ENCODE results near the gene SYCP2. TPM values are rescaled to one million over a fixed set of nuclear protein-coding genes. Genes with fewer than 3 reads are reported as not detected.

Gene SYCP2
- total and polyA plus RNA-seq, 4 donors: 1.0 to 6.7 (median 2.5) TPM

GRCh38 chr20:59829054-59829785, 104.2 kb downstream of the SYCP2 start:
- TF ChIP-seq CTCF (IDR thresholded peaks at IDR 0.05; ENCODE audit: control extremely low read depth, extremely low read depth): no peak
- WGBS, 2 donors: 80 to 87% methylated on average over 19 of the region's 19 CpGs

GRCh38 chr20:59828125-59829053, 105.0 kb downstream of the SYCP2 start:
- Histone ChIP-seq H3K9me3 (ENCODE audit: control insufficient read depth in 4 of 4, insufficient read depth in 3 of 4, low read length in 3 of 4) (no peaks in the 10 kb centered on the region), H3K27me3 (ENCODE audit: control insufficient read depth in 3 of 3, insufficient read depth in 3 of 3, low read length in 2 of 3) (peaks cover 0 to 12% (median 0%) of the 10 kb centered on the region in 3 donors), H3K36me3 (ENCODE audit: control insufficient read depth in 4 of 4, insufficient read depth in 4 of 4, low read length in 4 of 4) (no peaks in the 10 kb centered on the region), H3K27ac (ENCODE audit: low read depth in 1 of 2, low read length in 1 of 2) (peak overlapping the region in 1 of 2 donors; percentile 17), H3K4me1 (ENCODE audit: control insufficient read depth in 5 of 5, insufficient read depth in 5 of 5, low read length in 5 of 5) (peaks cover 0 to 6% (median 0%) of the 10 kb centered on the region in 5 donors), H3K4me3 (no peak overlapping the region), H3K9ac (ENCODE audit: insufficient read depth in 1 of 2, low read length in 2 of 2) (no peak overlapping the region)
- DNase-seq (peak in 1 of 3 donors; percentile 8), ATAC-seq (ENCODE audit: insufficient read depth, low FRiP score) (no peak)
- WGBS, 2 donors: 83 to 89% methylated on average over 15 of the region's 15 CpGs
- TF ChIP-seq CTCF (IDR thresholded peaks at IDR 0.05; ENCODE audit: control extremely low read depth, extremely low read depth): no peak

More at GRCh38 chr20:59829054-59829785, 104.2 kb downstream of the SYCP2 start:
- Histone ChIP-seq H3K27ac (ENCODE audit: low read depth in 1 of 2, low read length in 1 of 2) (no peak overlapping the region), H3K4me3 (no peak overlapping the region), H3K27me3 (ENCODE audit: control insufficient read depth in 3 of 3, insufficient read depth in 3 of 3, low read length in 2 of 3) (peaks cover 0 to 12% (median 0%) of the 10 kb centered on the region in 3 donors), H3K9ac (ENCODE audit: insufficient read depth in 1 of 2, low read length in 2 of 2) (no peak overlapping the region), H3K9me3 (ENCODE audit: control insufficient read depth in 4 of 4, insufficient read depth in 3 of 4, low read length in 3 of 4) (no peaks in the 10 kb centered on the region), H3K36me3 (ENCODE audit: control insufficient read depth in 4 of 4, insufficient read depth in 4 of 4, low read length in 4 of 4) (no peaks in the 10 kb centered on the region), H3K4me1 (ENCODE audit: control insufficient read depth in 5 of 5, insufficient read depth in 5 of 5, low read length in 5 of 5) (peaks cover 0 to 6% (median 0%) of the 10 kb centered on the region in 5 donors)
- peak in 1 of 3 donors; percentile 9 for DNase-seq
- no peak for ATAC-seq (ENCODE audit: insufficient read depth, low FRiP score)

DNA sequence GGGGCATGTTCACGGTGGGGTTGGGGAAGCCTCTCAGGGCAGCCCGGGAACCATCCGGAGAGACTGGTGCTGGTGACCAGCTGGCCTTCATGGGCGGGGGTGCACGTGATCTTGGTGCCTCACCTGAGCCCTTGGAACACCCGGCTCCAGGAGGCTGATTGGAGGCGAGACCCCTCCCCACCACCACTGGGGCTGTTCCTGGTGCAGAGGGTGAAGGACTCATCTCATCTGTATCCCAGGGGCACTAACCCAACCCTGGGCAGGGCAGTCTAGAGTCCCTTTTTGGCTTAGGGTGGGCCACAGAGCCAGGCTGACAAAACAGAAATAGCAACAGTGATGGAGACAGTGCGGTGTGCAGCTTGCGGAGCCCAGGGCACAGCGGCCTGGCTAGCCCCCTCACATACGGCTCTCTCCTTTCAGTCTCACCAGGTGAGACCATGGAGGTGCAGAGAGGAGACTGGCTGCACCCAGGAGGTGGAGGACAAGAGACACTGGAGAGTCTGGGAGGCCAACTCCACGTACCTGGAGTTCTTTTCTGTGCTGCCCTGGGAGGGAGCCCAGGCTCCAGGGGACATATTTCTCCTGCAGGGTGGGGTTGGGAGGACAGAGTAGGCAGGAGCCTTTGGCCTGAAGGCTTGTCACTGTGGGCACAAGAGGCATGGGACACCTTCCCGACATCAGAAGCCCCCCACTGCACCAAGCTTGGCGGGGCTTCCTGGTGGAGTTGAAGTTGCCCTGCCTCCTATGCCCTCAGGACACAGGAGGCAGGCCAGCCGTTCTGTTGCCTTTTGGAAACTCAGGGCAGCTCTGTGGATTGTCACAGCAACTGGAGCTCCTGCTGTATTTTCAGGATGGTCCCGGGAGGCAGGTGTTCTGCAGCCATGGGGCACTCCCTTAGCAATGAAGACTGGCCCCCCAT, 106.0 kb downstream of the SYCP2 start:
- Histone ChIP-seq H3K36me3 (ENCODE audit: control insufficient read depth in 4 of 4, insufficient read depth in 4 of 4, low read length in 4 of 4) (no peaks in the 10 kb centered on the region), H3K27ac (ENCODE audit: low read depth in 1 of 2, low read length in 1 of 2) (peak overlapping the region in 1 of 2 donors; percentile 17), H3K4me1 (ENCODE audit: control insufficient read depth in 5 of 5, insufficient read depth in 5 of 5, low read length in 5 of 5) (peaks cover 0 to 6% (median 2%) of the 10 kb centered on the region in 5 donors), H3K4me3 (no peak overlapping the region), H3K9me3 (ENCODE audit: control insufficient read depth in 4 of 4, insufficient read depth in 3 of 4, low read length in 3 of 4) (no peaks in the 10 kb centered on the region), H3K27me3 (ENCODE audit: control insufficient read depth in 3 of 3, insufficient read depth in 3 of 3, low read length in 2 of 3) (peaks cover 0 to 12% (median 0%) of the 10 kb centered on the region in 3 donors), H3K9ac (ENCODE audit: insufficient read depth in 1 of 2, low read length in 2 of 2) (no peak overlapping the region)
- no peak for TF ChIP-seq CTCF (IDR thresholded peaks at IDR 0.05; ENCODE audit: control extremely low read depth, extremely low read depth)
- ATAC-seq (ENCODE audit: insufficient read depth, low FRiP score) (no peak), DNase-seq (no peak)
- 78 to 79% methylated on average over 16 of the region's 16 CpGs for WGBS, 2 donors
